NCI-H446 treated with DMSO at 0.1 percent for 48 hours (cell line): ENCODE results near the gene ACTRT3.
"Not testable (repeated sequence)": the region's sequence is repeated elsewhere in the genome, so short reads cannot be mapped to it uniquely, and the experiment has no call there.

Experiments used
- DNase-seq: peaks from one replicate; lab custom pipeline; 2025; lab: John Stamatoyannopoulos, UW

The ACTRT3 gene

DNA sequence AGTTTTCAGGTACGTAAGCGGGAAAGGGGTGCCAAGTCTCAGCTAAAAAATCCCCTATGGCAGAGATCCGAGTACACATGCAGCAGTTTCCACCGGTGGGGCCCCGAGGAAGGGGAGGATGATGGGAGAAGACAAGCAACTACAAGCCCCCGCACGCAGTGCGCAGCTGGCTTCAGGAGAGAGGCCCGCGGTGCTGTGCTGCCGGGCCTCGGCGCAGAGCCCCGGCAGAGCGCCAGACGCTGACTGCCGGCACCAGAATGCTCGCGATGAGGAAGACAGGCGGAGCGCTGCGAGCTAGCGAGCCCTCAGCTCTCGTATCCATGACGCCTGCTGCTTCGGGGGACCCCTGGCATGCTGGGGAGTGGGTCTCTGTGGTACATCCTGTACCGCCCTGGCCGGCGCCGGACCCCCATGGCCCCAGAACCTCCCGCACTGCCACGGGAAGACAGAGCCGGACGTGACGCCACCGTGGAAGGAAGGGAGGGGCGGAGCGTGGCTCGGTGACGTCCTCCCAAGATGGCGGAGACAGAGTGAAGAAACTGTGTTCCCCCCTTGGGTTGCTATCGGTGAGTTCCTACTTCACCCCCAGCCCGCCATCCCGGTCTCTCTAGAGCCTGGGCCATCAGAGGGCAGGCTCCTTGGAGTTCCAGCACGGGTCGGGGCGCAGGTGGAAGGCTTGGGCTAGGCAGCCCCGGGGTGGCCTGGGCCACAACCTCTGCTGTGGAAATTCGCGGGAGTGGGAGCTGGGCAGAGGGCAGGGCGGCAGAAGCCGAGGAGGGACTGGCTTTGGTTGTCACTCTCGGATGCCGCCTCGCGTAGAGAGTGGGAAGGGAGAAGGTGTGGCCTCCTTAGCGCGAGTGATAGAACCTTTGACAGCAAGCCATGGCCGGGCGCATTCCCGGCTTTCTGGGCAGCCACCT is 3.8 kb upstream of the ACTRT3 start, which contains the start of gene MYNN:
TSS of gene MYNN (plus strand) at position 500 of the 920 bp plus-strand sequence. CDS start 900 bp downstream, outside the sequence.
- peak; percentile 85 for DNase-seq

- DNase-seq, result peak; percentile 80
Measured at GRCh38 chr3:169772305-169772896, 3.0 kb upstream of the ACTRT3 start.

DNA sequence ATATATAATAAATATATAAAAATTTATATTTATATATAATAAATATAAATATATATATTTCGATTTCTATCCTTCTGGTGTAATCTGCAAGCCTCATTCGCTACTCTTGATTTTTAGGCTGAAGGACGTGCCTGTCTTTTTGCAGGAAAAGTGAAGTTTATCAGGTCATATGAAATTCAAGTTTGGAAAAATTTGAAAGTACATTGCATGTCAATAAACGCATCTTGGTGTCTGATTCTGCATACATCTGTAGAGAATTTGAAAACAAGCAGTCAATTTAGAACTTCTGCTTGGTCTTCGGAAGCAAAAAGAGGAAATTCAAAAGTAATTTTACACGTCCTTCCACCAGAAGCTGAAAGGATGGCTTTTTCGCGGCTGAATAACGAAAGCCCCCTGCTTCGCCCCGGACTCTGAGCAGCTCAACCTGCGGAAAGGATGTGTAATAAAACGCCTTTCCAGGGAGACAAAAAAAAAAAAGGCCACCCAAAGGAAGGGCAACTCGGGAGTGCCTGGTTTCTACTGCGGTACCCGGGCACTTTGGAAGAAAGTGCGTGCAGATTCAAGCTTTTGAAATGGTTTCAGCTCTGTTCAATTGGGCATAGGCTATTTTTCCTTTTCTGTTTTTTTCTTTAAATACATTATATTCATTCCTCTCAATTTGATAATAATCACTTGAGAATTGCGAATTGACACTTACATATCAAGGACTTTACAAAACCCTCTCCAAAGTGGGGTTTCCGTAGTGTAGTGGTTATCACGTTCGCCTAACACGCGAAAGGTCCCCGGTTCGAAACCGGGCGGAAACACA is 2.3 kb upstream of the ACTRT3 start:
- DNase-seq, result peak; percentile 88

GRCh38 chr3:169764882-169765612 is 4.3 kb downstream of the ACTRT3 start, which contains the start of gene TERC:
Gene TERC, minus strand, starts transcription at chr3:169765060.
- DNase-seq, result peak; percentile 83

- DNase-seq, result no peak
Measured at GRCh38 chr3:169764312-169764881, 5.0 kb downstream of the ACTRT3 start.

- no peak for DNase-seq
Measured at GRCh38 chr3:169760479-169760878, 8.9 kb downstream of the ACTRT3 start.

- DNase-seq, result no peak
Measured at GRCh38 chr3:169759256-169759655, 10.1 kb downstream of the ACTRT3 start.

DNA sequence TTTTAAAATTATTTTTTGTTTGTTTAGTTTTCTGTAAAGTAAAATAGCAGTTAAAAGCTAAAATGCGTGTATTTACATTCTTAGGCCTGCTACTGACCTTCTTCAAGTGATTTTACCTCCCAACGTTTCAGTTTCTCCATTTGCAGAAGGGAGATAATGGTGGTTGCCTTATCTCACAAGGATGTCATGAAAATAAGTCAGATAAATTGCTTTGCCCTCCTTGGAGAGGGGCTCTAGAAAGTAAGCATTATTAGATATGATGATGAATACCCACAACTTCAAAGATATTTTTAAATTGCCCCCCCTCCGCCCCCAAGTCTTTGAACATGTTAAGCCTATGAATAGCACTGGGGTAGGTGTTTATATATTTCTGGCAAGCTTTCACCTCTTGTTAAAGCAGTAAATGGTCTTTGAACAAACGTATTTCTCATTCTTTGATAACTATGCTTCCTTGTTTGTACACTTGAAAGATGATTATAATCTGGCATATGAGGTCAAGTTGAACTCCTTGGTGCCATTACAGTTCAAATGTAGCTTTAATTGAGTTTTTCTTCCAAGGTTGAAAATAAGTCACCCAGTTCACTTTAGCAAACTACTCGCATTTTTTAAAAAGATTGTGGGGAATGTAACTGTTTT is 10.9 kb downstream of the ACTRT3 start:
- no peak for DNase-seq

DNA sequence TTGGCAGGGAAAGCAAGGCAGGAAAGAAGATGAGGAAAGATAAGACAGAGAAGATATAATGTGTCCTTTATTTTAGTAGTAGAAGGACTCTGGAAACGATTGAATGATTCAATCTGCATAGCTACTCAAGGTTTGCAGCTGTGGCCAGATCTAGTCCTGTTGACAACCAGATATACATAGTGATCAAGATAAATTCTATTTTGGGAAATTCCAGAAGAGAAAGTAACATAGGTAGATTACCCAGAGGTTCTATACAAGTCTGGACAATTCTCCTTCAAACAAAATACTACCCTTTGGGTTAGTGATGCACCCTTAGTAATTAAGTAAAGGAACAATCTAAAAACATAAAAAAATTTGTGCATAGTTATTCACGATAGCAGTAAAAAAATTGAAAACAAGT is 13.9 kb downstream of the ACTRT3 start:
- DNase-seq, result no peak

DNA sequence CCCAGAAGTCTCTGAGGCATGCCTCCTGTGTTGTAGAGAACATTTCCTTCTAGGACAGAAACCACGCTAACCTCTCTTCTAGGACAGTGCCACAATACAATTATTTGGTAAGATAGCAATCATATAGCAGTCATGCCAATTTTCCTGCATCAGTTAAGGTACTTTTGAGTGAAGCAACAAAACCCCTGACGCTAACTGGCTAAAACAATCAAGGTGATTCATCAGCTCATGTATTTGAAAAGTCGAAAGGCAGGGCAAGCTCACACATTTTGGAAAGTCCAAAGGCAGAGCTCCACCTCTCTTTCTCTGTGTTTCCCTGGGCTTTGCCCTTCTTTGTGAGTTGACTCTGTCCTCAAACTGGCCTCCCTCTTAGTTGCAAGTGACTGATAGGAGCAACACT is 14.7 kb downstream of the ACTRT3 start:
- DNase-seq, result no peak

DNA sequence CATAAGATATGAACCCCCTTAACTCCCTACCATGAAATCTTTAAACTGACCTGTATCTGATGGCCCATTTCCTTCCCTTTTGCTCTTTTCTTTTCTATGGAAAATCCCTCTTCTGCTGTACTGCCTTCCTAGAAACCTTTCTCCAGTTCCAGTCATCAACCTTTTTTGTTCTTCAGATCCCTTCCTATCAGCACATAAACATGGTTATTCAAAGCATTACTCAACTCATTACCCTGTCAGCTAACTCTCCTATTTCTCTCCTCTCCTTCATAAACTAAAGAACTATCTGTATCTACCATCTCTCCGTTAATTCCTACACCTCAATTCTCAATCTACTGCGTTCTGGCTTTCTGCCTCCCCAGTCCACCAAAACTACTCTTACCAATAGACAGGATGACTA is 17.5 kb downstream of the ACTRT3 start:
- DNase-seq, result no peak

DNA sequence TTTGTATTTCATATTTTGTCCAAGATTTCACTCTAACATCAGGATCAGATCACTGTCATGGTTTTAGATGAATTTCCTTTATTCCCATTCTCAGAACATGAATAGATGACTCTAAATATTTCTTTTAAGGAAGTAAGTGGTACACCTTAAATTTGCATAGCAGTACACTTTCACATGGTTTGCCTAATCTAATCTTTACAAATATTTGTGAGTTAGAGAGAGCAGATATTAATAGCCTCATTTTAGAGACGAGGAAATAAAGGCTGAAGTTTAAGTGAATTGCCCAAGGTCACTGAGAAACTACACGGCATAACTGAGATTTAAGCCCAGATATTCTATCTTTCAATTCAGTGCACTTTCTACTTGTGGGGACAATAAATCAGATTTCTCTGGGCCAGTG is 18.7 kb downstream of the ACTRT3 start:
- no peak for DNase-seq

- no peak for DNase-seq
Measured at GRCh38 chr3:169748670-169749069, 20.7 kb downstream of the ACTRT3 start.

DNA sequence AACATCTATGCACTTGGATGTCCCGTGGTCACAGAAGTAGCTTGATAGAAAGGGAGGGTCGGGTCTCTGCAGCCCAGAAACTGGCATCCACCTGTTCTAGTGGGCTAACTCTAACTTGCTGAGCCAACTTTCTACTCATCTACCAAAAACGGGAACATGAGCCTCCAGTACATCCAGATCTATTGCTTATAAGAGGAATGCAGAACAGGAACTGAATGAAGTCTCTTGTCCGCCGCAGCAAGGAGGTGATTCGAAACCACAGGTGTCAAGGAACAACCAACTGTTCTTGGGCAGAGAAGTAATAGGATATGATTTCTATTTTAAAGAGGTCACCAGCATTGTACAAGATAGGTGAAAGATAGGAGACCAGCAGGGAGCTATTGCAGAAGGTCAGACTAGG is 22.4 kb downstream of the ACTRT3 start:
- DNase-seq, result no peak

- DNase-seq, result no peak
Measured at GRCh38 chr3:169744366-169745054, 24.9 kb downstream of the ACTRT3 start.

GRCh38 chr3:169739067-169739466 is 30.3 kb downstream of the ACTRT3 start:
- no peak for DNase-seq

DNA sequence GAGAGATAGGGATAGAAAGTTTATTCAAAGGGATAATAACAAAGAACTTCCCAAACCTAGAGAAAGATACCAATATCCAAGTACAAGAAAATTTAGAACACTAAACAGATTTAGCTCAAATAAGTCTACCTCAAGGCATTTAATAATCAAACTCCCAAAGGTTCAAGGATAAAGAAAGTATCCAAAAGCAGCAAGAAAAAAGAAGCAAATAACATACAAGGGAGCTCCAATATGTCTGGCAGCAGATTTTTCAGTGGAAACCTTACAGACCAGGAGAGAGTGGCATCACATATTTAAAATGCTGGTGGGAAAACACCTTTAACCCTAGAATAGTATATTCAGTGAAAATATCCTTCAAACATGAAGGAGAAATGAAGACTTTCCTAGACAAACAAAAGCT is 37.5 kb downstream of the ACTRT3 start:
- DNase-seq, result not testable (repeated sequence)

- no peak for DNase-seq
Measured at GRCh38 chr3:169722724-169723123, 46.6 kb downstream of the ACTRT3 start.

- DNase-seq, result not testable (repeated sequence)
Measured at GRCh38 chr3:169718415-169718814, 50.9 kb downstream of the ACTRT3 start.
